Anterior cingulate cortex (tissue), 58 donors: Measurements from ENCODE around the gene PCDH8.

Experiments
- DNase-seq, 58 donors: peaks; one replicate each; lab custom pipeline; 2025; lab: John Stamatoyannopoulos, UW

PCDH8 gene

GRCh38 chr13:52851137-52851962 lies 2.9 kb upstream of the PCDH8 start:
- peak in 33 of 58 donors; percentile 8 to 74 (median 38) for DNase-seq

- DNase-seq: peak in 52 of 58 donors; percentile 16 to 79 (median 45)
These were observed 2.1 kb upstream of the PCDH8 start for GRCh38 chr13:52850396-52851136.

- no peak for DNase-seq
These were observed 1.6 kb upstream of the PCDH8 start for GRCh38 chr13:52850072-52850395.

- DNase-seq: peak in 15 of 58 donors; percentile 7 to 66 (median 35)
These were observed 1.0 kb upstream of the PCDH8 start for GRCh38 chr13:52849291-52850071.

- peak in 2 of 58 donors; percentile 47 to 52 for DNase-seq
These were observed 583 bp downstream of the PCDH8 start for GRCh38 chr13:52847682-52848432.

- DNase-seq: no peak
These were observed 1.1 kb downstream of the PCDH8 start for GRCh38 chr13:52847322-52847681.

- peak in 48 of 58 donors; percentile 11 to 69 (median 43) for DNase-seq
These were observed 1.7 kb downstream of the PCDH8 start for GRCh38 chr13:52846567-52847321.

- DNase-seq: peak in 10 of 58 donors; percentile 6 to 47 (median 24)
These were observed 2.5 kb downstream of the PCDH8 start for GRCh38 chr13:52845766-52846566.

- no peak for DNase-seq
These were observed 3.1 kb downstream of the PCDH8 start for GRCh38 chr13:52845334-52845761.

- no peak for DNase-seq
These were observed 3.6 kb downstream of the PCDH8 start for GRCh38 chr13:52844836-52845235.

- peak in 1 of 58 donors; percentile 3 for DNase-seq
These were observed 6.0 kb downstream of the PCDH8 start for GRCh38 chr13:52842441-52842840.

GRCh38 chr13:52840066-52840465 lies 8.4 kb downstream of the PCDH8 start:
- no peak for DNase-seq

GRCh38 chr13:52838433-52839107 lies 9.9 kb downstream of the PCDH8 start:
- no peak for DNase-seq

GRCh38 chr13:52837850-52838249 lies 10.6 kb downstream of the PCDH8 start:
- DNase-seq: no peak

- DNase-seq: no peak
These were observed 13.2 kb downstream of the PCDH8 start for GRCh38 chr13:52835071-52835839.

- peak in 1 of 58 donors; percentile 26 for DNase-seq
These were observed 15.1 kb downstream of the PCDH8 start for GRCh38 chr13:52833296-52833875.

GRCh38 chr13:52832313-52832712 lies 16.1 kb downstream of the PCDH8 start:
- peak in 1 of 58 donors; percentile 12 for DNase-seq
